AG10803 (cell line): Measurements from ENCODE around the gene SPTY2D1.
"Not testable (repeated sequence)": the region's sequence is repeated elsewhere in the genome, so short reads cannot be mapped to it uniquely, and the experiment has no call there.

Source experiments
- DNase-seq: peaks from one replicate; pipeline ENCODE4 v3.0.0; 2010; ENCODE audit warnings: low read depth
- H3K4me3 ChIP-seq: 2 replicates; pipeline ENCODE4 v1.5.1; 2011; ENCODE audit warnings: mild to moderate bottlenecking, low read length, control low read depth
- TF ChIP-seq, protein P1 (sequence below): conservative IDR thresholded peaks from 2 replicates; pipeline ENCODE4 v1.5.1; 2011; ENCODE audit warnings: mild to moderate bottlenecking, low read length, control low read depth, inconsistent platforms

SPTY2D1 gene, protein sequence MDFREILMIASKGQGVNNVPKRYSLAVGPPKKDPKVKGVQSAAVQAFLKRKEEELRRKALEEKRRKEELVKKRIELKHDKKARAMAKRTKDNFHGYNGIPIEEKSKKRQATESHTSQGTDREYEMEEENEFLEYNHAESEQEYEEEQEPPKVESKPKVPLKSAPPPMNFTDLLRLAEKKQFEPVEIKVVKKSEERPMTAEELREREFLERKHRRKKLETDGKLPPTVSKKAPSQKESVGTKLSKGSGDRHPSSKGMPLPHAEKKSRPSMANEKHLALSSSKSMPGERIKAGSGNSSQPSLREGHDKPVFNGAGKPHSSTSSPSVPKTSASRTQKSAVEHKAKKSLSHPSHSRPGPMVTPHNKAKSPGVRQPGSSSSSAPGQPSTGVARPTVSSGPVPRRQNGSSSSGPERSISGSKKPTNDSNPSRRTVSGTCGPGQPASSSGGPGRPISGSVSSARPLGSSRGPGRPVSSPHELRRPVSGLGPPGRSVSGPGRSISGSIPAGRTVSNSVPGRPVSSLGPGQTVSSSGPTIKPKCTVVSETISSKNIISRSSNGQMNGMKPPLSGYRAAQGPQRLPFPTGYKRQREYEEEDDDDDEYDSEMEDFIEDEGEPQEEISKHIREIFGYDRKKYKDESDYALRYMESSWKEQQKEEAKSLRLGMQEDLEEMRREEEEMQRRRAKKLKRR

DNA sequence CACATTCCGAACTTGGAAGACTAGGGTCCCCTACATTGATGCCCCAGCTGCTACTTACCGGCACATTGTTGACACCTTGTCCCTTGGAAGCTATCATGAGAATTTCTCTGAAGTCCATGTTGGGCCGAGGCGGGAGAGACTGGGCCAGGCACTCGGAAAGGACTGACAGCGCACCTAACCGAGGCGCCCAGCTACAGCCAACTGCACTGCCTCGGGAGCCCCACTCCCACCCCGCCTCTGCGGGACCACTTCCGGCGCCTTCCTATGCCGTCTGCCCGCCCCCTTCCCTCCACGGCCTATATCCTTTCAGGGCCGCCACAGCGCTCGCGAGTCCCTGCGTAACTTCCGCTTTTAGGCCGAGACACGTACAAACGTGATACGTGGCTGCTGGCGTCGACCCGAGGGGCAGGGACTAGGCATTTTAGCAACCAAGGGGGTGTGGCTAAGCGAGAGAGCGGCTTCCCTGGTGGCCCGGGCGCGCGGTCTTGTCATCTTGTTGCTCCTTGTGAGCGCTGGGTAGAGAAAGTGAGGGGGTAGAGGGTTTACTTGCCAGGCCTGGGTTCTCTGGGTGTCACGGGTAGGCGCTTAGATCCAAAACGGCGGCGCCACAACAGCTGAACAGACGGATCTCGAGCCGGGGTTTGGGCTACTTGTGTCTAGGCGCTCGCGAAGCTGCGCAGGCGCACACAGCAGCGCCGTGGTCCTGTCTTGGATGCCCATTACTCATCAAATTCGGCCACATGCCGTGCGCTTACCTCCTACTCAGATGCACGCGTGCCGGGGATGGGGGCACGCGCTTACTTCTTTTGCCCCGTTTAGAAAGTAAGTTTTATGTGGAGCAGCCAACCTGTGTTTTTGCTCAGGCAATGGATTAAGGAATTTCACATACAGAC lies at the start of gene SPTY2D1:
Gene SPTY2D1, minus strand, starts transcription at position 203 of the 893 bp plus-strand sequence. Its CDS starts 85 bp downstream, at position 118.
- TF ChIP-seq, protein P1, sequence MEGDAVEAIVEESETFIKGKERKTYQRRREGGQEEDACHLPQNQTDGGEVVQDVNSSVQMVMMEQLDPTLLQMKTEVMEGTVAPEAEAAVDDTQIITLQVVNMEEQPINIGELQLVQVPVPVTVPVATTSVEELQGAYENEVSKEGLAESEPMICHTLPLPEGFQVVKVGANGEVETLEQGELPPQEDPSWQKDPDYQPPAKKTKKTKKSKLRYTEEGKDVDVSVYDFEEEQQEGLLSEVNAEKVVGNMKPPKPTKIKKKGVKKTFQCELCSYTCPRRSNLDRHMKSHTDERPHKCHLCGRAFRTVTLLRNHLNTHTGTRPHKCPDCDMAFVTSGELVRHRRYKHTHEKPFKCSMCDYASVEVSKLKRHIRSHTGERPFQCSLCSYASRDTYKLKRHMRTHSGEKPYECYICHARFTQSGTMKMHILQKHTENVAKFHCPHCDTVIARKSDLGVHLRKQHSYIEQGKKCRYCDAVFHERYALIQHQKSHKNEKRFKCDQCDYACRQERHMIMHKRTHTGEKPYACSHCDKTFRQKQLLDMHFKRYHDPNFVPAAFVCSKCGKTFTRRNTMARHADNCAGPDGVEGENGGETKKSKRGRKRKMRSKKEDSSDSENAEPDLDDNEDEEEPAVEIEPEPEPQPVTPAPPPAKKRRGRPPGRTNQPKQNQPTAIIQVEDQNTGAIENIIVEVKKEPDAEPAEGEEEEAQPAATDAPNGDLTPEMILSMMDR, result no peak
- DNase-seq, result peak; percentile 99
- H3K4me3 ChIP-seq, result peak within 1 kb of the TSS; percentile 97

- TF ChIP-seq, protein P1, result no peak
- no peak overlapping the region for H3K4me3 ChIP-seq
- DNase-seq, result no peak
These were observed 48.3 kb upstream of the SPTY2D1 start for GRCh38 chr11:18682466-18682865.

GRCh38 chr11:18681949-18682348 lies 47.8 kb upstream of the SPTY2D1 start:
- H3K4me3 ChIP-seq, DNase-seq: not testable (repeated sequence)

DNA sequence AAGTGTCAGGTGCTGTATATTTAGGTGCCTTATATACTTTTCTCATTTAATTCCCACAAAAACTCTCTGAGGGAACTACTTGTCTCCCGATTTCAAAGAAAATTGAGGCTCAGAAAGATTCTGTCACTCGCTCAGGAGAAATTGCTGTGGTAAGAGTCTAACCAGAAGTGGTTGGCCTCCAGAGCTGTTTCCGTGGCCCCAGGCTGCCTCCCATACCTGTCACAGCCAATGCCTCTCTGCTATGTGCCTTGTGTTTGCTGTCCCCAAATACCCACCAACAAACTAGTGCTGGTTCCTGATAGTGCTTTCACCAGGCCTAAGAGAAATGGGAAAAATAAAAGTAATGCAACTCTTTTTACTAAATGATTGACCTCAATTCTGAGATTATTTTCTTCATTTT lies 43.4 kb upstream of the SPTY2D1 start:
- no peak overlapping the region for H3K4me3 ChIP-seq
- DNase-seq, result no peak
- TF ChIP-seq, protein P1, result no peak

DNA sequence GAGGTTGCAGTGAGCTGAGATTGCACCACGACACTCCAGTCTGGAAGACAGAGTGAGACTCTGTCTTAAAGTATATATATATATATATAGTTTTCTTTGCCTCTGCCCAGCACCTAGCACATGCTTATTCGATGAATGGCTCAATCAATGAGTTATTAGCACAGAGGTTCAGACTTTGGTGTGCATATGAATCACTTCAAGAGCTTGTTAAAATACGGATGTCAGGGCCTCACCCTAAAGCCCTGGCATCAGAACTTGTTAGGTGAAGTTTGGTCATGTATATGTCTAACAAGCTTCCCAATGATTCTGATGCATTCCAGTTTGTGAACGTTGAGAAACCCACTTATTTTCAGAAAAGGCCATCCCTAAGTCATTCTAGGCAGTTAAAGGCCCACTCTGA lies 42.7 kb upstream of the SPTY2D1 start:
- no peak for DNase-seq
- TF ChIP-seq, protein P1, result no peak
- H3K4me3 ChIP-seq, result no peak overlapping the region

GRCh38 chr11:18672209-18672608 lies 38.1 kb upstream of the SPTY2D1 start:
- not testable (repeated sequence) for DNase-seq, H3K4me3 ChIP-seq

- TF ChIP-seq, protein P1, result no peak
- no peak overlapping the region for H3K4me3 ChIP-seq
- no peak for DNase-seq
These were observed 37.1 kb upstream of the SPTY2D1 start for GRCh38 chr11:18671246-18671645.
